Spinal cord (tissue), 10 donors: ENCODE measurements around the gene CNTN5. TPM values are rescaled to one million over a fixed set of nuclear protein-coding genes. Genes with fewer than 3 reads are reported as not detected.

Source experiments
- DNase-seq, 6 donors: peaks; one replicate each; pipeline versions ENCODE4 v3.0.0 to v3.0.0-alpha.2; 2013 to 2015; ENCODE audit warnings: low spot score in 6 of 6, low read depth in 4 of 6
- H3K27ac ChIP-seq: one replicate; pipeline ENCODE4 v1.5.1; 2013; ENCODE audit warnings: low read depth, low read length, control low read depth
- H3K27me3 ChIP-seq: one replicate; pipeline ENCODE4 v1.6.1; 2013; ENCODE audit warnings: low read length; ENCODE audit not compliant: control insufficient read depth, insufficient read depth
- H3K36me3 ChIP-seq: one replicate; pipeline ENCODE4 v1.6.1; 2013; ENCODE audit warnings: low read length; ENCODE audit not compliant: control insufficient read depth, insufficient read depth
- H3K4me1 ChIP-seq: one replicate; pipeline ENCODE4 v1.6.1; 2013; ENCODE audit warnings: low read length; ENCODE audit not compliant: control insufficient read depth, insufficient read depth
- H3K4me3 ChIP-seq: one replicate; pipeline ENCODE4 v1.5.1; 2013; ENCODE audit warnings: low read depth, low read length, control low read depth
- H3K9me3 ChIP-seq: one replicate; pipeline ENCODE4 v1.6.1; 2013; ENCODE audit warnings: low read length; ENCODE audit not compliant: control insufficient read depth, insufficient read depth
- WGBS: methylation state at CpG from one replicate; pipeline ENCODE4 v1.1.5; 2013; ENCODE audit warnings: missing lambda C conversion rate; ENCODE audit not compliant: insufficient coverage; 5-methylcytosine and 5-hydroxymethylcytosine counted together
- polyA plus RNA-seq, 2 donors: library from polyadenylated mRNA; unstranded; fragments of 120-200 nt; gene quantifications; one replicate each; pipeline ENCODE4 v1.2.1, GENCODE V29; 2013; ENCODE audit not compliant: insufficient read length in 2 of 2
- total RNA-seq, 2 donors: library from RNA; depleted of rRNA in 1 of 2; stranded (reverse); fragments of 120-200 nt in 1 of 2; fragments of >200 nt in 1 of 2; gene quantifications; one replicate each; pipeline versions ENCODE4 v1.2.3 to v1.2.4, GENCODE V29; 2013 to 2014
- donor health status: healthy.

The CNTN5 gene
- total and polyA plus RNA-seq, 4 donors, result 8.4 to 24.8 (median 12.0) TPM

DNA sequence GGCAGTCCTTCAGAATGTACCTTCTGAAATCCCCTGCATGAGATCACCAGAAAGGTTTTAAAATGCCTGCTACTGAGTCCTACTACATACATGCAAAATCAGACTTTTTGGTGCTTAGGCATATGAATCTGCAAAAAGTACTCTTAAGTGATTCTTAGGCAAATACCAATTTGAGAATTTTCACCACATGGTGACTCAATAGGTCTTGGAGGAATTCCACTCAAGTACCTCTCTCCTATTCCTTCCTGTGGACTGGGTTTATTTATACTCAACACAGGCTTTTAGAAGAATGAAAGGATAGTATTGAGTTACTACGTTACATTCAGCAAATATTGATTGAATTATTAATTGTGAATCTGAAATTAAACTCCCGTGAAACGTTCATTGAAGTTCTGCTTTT lies 223.9 kb downstream of the CNTN5 start:
- no peak for DNase-seq
- Histone ChIP-seq H3K4me1 (no peaks in the 10 kb centered on the region), H3K4me3 (no peak overlapping the region), H3K9me3 (no peaks in the 10 kb centered on the region), H3K27ac (no peak overlapping the region), H3K36me3 (no peaks in the 10 kb centered on the region), H3K27me3 (no peaks in the 10 kb centered on the region)
- WGBS, result no CpG with 5 or more reads among the region's 3 CpGs

- DNase-seq, result peak in 2 of 6 donors; percentile 4 to 24
Observed at GRCh38 chr11:99246199-99246598, 225.4 kb downstream of the CNTN5 start.

GRCh38 chr11:99256614-99257013 lies 235.9 kb downstream of the CNTN5 start:
- no CpG with 5 or more reads among the region's 1 CpG for WGBS
- H3K27ac ChIP-seq, result no peak overlapping the region
- no peak for DNase-seq
- no peaks in the 10 kb centered on the region for H3K9me3 ChIP-seq
- H3K4me1 ChIP-seq, result no peaks in the 10 kb centered on the region
- H3K36me3 ChIP-seq, result no peaks in the 10 kb centered on the region
- H3K27me3 ChIP-seq, result no peaks in the 10 kb centered on the region
- no peak overlapping the region for H3K4me3 ChIP-seq

More at GRCh38 chr11:99246199-99246598, 225.4 kb downstream of the CNTN5 start:
- Histone ChIP-seq H3K4me3 (no peak overlapping the region), H3K36me3 (no peaks in the 10 kb centered on the region), H3K27ac (no peak overlapping the region), H3K9me3 (no peaks in the 10 kb centered on the region), H3K4me1 (no peaks in the 10 kb centered on the region), H3K27me3 (no peaks in the 10 kb centered on the region)
- no CpG with 5 or more reads among the region's 5 CpGs for WGBS

GRCh38 chr11:99257131-99257530 lies 236.4 kb downstream of the CNTN5 start:
- DNase-seq, result no peak
- no CpG with 5 or more reads among the region's 1 CpG for WGBS
- H3K27me3 ChIP-seq, result no peaks in the 10 kb centered on the region

GRCh38 chr11:99260696-99261095 lies 239.9 kb downstream of the CNTN5 start:
- no peak for DNase-seq
- Histone ChIP-seq H3K27me3 (no peaks in the 10 kb centered on the region), H3K9me3 (no peaks in the 10 kb centered on the region), H3K4me1 (no peaks in the 10 kb centered on the region), H3K27ac (no peak overlapping the region), H3K36me3 (no peaks in the 10 kb centered on the region), H3K4me3 (no peak overlapping the region)
- no CpG with 5 or more reads among the region's 1 CpG for WGBS

More at GRCh38 chr11:99257131-99257530, 236.4 kb downstream of the CNTN5 start:
- H3K9me3 ChIP-seq, result no peaks in the 10 kb centered on the region
- no peaks in the 10 kb centered on the region for H3K36me3 ChIP-seq
- no peak overlapping the region for H3K27ac ChIP-seq
- H3K4me3 ChIP-seq, result no peak overlapping the region
- H3K4me1 ChIP-seq, result no peaks in the 10 kb centered on the region

DNA sequence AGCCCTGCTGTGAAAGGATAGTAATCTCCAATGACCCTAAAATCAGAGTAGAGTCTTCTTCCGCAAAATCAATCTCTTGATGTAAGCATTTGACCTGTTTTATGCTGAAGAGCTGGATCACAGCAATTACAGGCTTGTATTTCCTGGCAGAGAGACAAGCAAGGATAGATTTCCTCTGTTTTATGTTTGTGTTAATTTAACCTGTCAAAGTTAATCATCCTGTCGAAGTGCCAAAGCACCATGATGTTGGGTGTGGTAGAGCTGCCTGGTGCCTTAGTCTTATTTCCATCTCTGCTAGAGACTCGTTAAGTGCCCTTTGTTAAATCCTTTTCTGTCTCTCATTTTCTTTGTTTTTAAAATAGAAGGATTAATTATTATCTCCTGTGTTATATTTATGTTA lies 248.1 kb downstream of the CNTN5 start:
- H3K27me3 ChIP-seq, result no peaks in the 10 kb centered on the region
- H3K4me3 ChIP-seq, result no peak overlapping the region
- no peaks in the 10 kb centered on the region for H3K4me1 ChIP-seq
- DNase-seq, result peak in 2 of 6 donors; percentile 24 to 67
- H3K27ac ChIP-seq, result no peak overlapping the region
- no peaks in the 10 kb centered on the region for H3K36me3 ChIP-seq
- no peaks in the 10 kb centered on the region for H3K9me3 ChIP-seq
- WGBS, result 74% methylated on average over 2 of the region's 3 CpGs

GRCh38 chr11:99271527-99271926 lies 250.8 kb downstream of the CNTN5 start:
- no peaks in the 10 kb centered on the region for H3K36me3 ChIP-seq
- no peaks in the 10 kb centered on the region for H3K4me1 ChIP-seq
- H3K27ac ChIP-seq, result no peak overlapping the region
- 96% methylated on average over 3 of the region's 5 CpGs for WGBS
- H3K4me3 ChIP-seq, result no peak overlapping the region
- no peaks in the 10 kb centered on the region for H3K9me3 ChIP-seq
- DNase-seq, result no peak
- H3K27me3 ChIP-seq, result no peaks in the 10 kb centered on the region

GRCh38 chr11:99275521-99275920 lies 254.8 kb downstream of the CNTN5 start:
- 67% methylated on average over 2 of the region's 2 CpGs for WGBS
- H3K27ac ChIP-seq, result no peak overlapping the region
- DNase-seq, result no peak

GRCh38 chr11:99277281-99277680 lies 256.5 kb downstream of the CNTN5 start:
- H3K36me3 ChIP-seq, result no peaks in the 10 kb centered on the region
- no CpG with 5 or more reads among the region's 1 CpG for WGBS
- H3K4me3 ChIP-seq, result no peak overlapping the region
- no peak overlapping the region for H3K27ac ChIP-seq
- peak in 3 of 6 donors; percentile 5 to 52 (median 26) for DNase-seq
- H3K9me3 ChIP-seq, result no peaks in the 10 kb centered on the region
- H3K27me3 ChIP-seq, result no peaks in the 10 kb centered on the region
- no peaks in the 10 kb centered on the region for H3K4me1 ChIP-seq

More at GRCh38 chr11:99275521-99275920, 254.8 kb downstream of the CNTN5 start:
- no peaks in the 10 kb centered on the region for H3K36me3 ChIP-seq
- H3K4me3 ChIP-seq, result no peak overlapping the region
- H3K9me3 ChIP-seq, result no peaks in the 10 kb centered on the region
- H3K27me3 ChIP-seq, result no peaks in the 10 kb centered on the region
- H3K4me1 ChIP-seq, result no peaks in the 10 kb centered on the region

GRCh38 chr11:99279266-99279665 lies 258.5 kb downstream of the CNTN5 start:
- no peaks in the 10 kb centered on the region for H3K4me1 ChIP-seq
- no peaks in the 10 kb centered on the region for H3K9me3 ChIP-seq
- H3K36me3 ChIP-seq, result no peaks in the 10 kb centered on the region
- no peaks in the 10 kb centered on the region for H3K27me3 ChIP-seq
- no peak for DNase-seq
- no peak overlapping the region for H3K27ac ChIP-seq
- H3K4me3 ChIP-seq, result no peak overlapping the region
